A549 (cell line): ENCODE data around the gene ZNF280C. TPM values are rescaled to one million over a fixed set of nuclear protein-coding genes. Genes with fewer than 3 reads are reported as not detected.

Source experiments
- ATAC-seq, 2 experiments: fragments of 200-7000 bp in 1 of 2; fragments of >200 bp in 1 of 2; cut with Nextera tagmentation in 1 of 2; cut with Tn5 transposase in 1 of 2; 3 replicates each; pipeline versions ENCODE4 v1.8.0 to v1.9.1; 2018 to 2020; ENCODE audit warnings: mild to moderate bottlenecking in 1 of 2, moderate library complexity in 1 of 2
- CTCF ChIA-PET: fragments of 300-600 bp; sonication (Branson Sonifier 250); formaldehyde crosslinking; extraction: SDS; loops from one replicate; lab custom pipeline; 2021; ENCODE audit warnings: antibody characterized with exemption, inconsistent platforms; lab: Yijun Ruan, JAX
- POLR2A ChIA-PET: fragments of 350-600 bp; formaldehyde crosslinking; extraction: SDS; loops from one replicate; lab custom pipeline; 2021; ENCODE audit warnings: antibody characterized with exemption, inconsistent platforms; lab: Yijun Ruan, JAX
- DNase-seq, 2 experiments: peaks; one replicate each; pipeline versions ENCODE4 v3.0.0 to v3.0.0-alpha.2; 2011 to 2016; ENCODE audit warnings: low read depth in 1 of 2, low spot score in 1 of 2
- FAIRE-seq: peaks from 2 replicates; lab custom pipeline; 2011; peaks lifted over from hg19 to GRCh38; lab: Jason Lieb, UNC
- H3K27ac ChIP-seq, 2 experiments: fragments of >200 bp; sonication (Bioruptor Twin); formaldehyde crosslinking; 3 replicates each; pipeline ENCODE4 v1.5.1; 2016 to 2017
- H3K4me1 ChIP-seq: fragments of >200 bp; sonication (Bioruptor Twin); formaldehyde crosslinking; 3 replicates; pipeline ENCODE4 v1.6.1; 2016
- H3K4me2 ChIP-seq: fragments of >200 bp; sonication (Bioruptor Twin); formaldehyde crosslinking; 3 replicates; pipeline ENCODE4 v1.6.1; 2016
- H3K4me3 ChIP-seq: fragments of >200 bp; sonication (Bioruptor Twin); formaldehyde crosslinking; 3 replicates; pipeline ENCODE4 v1.5.1; 2016
- H3K9me3 ChIP-seq: fragments of >200 bp; sonication (Bioruptor Twin); formaldehyde crosslinking; 3 replicates; pipeline ENCODE4 v1.6.1; 2016
- BHLHE40 ChIP-seq: IDR thresholded peaks from 2 replicates; pipeline ENCODE4 v1.6.1; 2012; ENCODE audit warnings: low read depth, low read length, inconsistent platforms
- CHD2 ChIP-seq: fragments of 150-350 bp; IDR thresholded peaks from 2 replicates; pipeline ENCODE4 v1.6.1; 2014; ENCODE audit warnings: low read length; ENCODE audit not compliant: partially characterized antibody
- CHD4 ChIP-seq: fragments of 200-600 bp; sonication (generic); IDR thresholded peaks from 2 replicates; pipeline ENCODE4 v1.6.1; 2016; ENCODE audit warnings: antibody characterized with exemption, mild to moderate bottlenecking, borderline replicate concordance
- EP300 ChIP-seq, 2 experiments: fragments of >200 bp; sonication (Bioruptor Twin); formaldehyde crosslinking; IDR thresholded peaks; 2 replicates in 1 of 2; 3 replicates in 1 of 2; pipeline ENCODE4 v1.6.1; 2016 to 2017
- FOSB ChIP-seq: fragments of 250-450 bp; sonication (Bioruptor Pico); IDR thresholded peaks from 2 replicates; pipeline ENCODE4 v1.5.0; 2020; ENCODE audit warnings: mild to moderate bottlenecking, moderate library complexity
- HEYL ChIP-seq: fragments of 250-450 bp; sonication (Bioruptor Pico); IDR thresholded peaks from 2 replicates; pipeline ENCODE4 v1.8.0; 2021; ENCODE audit warnings: mild to moderate bottlenecking, moderate library complexity
- HOXB5 ChIP-seq: fragments of 250-450 bp; sonication (Bioruptor Pico); IDR thresholded peaks from 2 replicates; pipeline ENCODE4 v1.5.0; 2020; ENCODE audit warnings: mild to moderate bottlenecking, moderate library complexity
- JUN ChIP-seq, 2 experiments: fragments of >200 bp; sonication (Bioruptor Twin); formaldehyde crosslinking; IDR thresholded peaks; 2 replicates in 1 of 2; 3 replicates in 1 of 2; pipeline ENCODE4 v1.6.1; 2016 to 2017
- JUNB ChIP-seq: fragments of >200 bp; sonication (Bioruptor Twin); formaldehyde crosslinking; IDR thresholded peaks from 2 replicates; pipeline ENCODE4 v1.6.1; 2016
- MAZ ChIP-seq: fragments of 150-350 bp; IDR thresholded peaks from 2 replicates; pipeline ENCODE4 v1.6.1; 2014; ENCODE audit warnings: antibody characterized with exemption, low read depth, low read length, borderline replicate concordance
- MYC ChIP-seq: IDR thresholded peaks from 2 replicates; pipeline ENCODE4 v1.6.1; 2012; ENCODE audit warnings: mild to moderate bottlenecking, inconsistent platforms, low read length, improper control_type of control experiment, borderline replicate concordance
- NFE2L2 ChIP-seq: fragments of 150-350 bp; conservative IDR thresholded peaks from 2 replicates; pipeline ENCODE4 v1.6.1; 2014; ENCODE audit warnings: low read length
- NPAS2 ChIP-seq: fragments of 250-450 bp; sonication (Bioruptor Pico); IDR thresholded peaks from 2 replicates; pipeline ENCODE4 v1.8.0; 2022; ENCODE audit warnings: mild to moderate bottlenecking, moderate library complexity, borderline replicate concordance
- RFX5 ChIP-seq: fragments of 450-650 bp; IDR thresholded peaks from 2 replicates; pipeline ENCODE4 v1.7.1; 2014; ENCODE audit warnings: antibody characterized with exemption, mild to moderate bottlenecking, moderate library complexity
- TP53 ChIP-seq: fragments of 250-450 bp; sonication (Bioruptor Pico); IDR thresholded peaks from 2 replicates; pipeline ENCODE4 v1.5.0; 2021; ENCODE audit warnings: mild to moderate bottlenecking, moderate library complexity
- WGBS: methylation state at CpG from one replicate; pipeline ENCODE4 v1.1.6; 2017; ENCODE audit errors: missing lambda C conversion rate; 5-methylcytosine and 5-hydroxymethylcytosine counted together
- polyA plus RNA-seq, 4 experiments: library from polyadenylated mRNA; depleted of rRNA in 3 of 4; stranded (reverse); fragments of >200 nt; fragmentation: RNase III in 1 of 4; extraction: RNeasy Plus Mini Kit Qiagen cat#74134 plus additional on column Dnase treatment in 1 of 4; gene quantifications; 2 replicates in 3 of 4; 3 replicates in 1 of 4; pipeline ENCODE4 v1.2.3, GENCODE V29; 2011 to 2017
- TF ChIP-seq, protein P1 (sequence below): fragments of 150-350 bp; IDR thresholded peaks from 2 replicates; pipeline ENCODE4 v1.6.1; 2014; ENCODE audit warnings: low read depth, mild to moderate bottlenecking, low read length
- TF ChIP-seq, protein P2 (sequence below): IDR thresholded peaks from 2 replicates; pipeline ENCODE4 v1.6.1; 2012
- TF ChIP-seq, protein P3 (sequence below): fragments of >200 bp; sonication (Bioruptor Twin); formaldehyde crosslinking; IDR thresholded peaks from 2 replicates; pipeline ENCODE4 v1.6.1; 2016
- TF ChIP-seq, protein P4 (sequence below): IDR thresholded peaks from 2 replicates; pipeline ENCODE4 v1.6.1; 2012
- TF ChIP-seq, protein P5 (sequence below): fragments of 200-600 bp; sonication (generic); IDR thresholded peaks from 2 replicates; pipeline ENCODE4 v1.6.1; 2016; ENCODE audit warnings: antibody characterized with exemption, mild to moderate bottlenecking, moderate library complexity
- TF ChIP-seq, protein P6 (sequence below): fragments of >200 bp; sonication (Bioruptor Twin); formaldehyde crosslinking; IDR thresholded peaks from 3 replicates; pipeline ENCODE4 v1.5.1; 2016
- TF ChIP-seq, protein P7 (sequence below): fragments of 250-450 bp; sonication (Bioruptor Pico); IDR thresholded peaks from 2 replicates; pipeline ENCODE4 v1.5.0; 2020; ENCODE audit warnings: low read depth, mild to moderate bottlenecking, moderate library complexity

The ZNF280C gene
- polyA plus RNA-seq, 2 of the 4 experiments (the other 2 are of a cell fraction): 3.9 to 18.8 TPM

DNA sequence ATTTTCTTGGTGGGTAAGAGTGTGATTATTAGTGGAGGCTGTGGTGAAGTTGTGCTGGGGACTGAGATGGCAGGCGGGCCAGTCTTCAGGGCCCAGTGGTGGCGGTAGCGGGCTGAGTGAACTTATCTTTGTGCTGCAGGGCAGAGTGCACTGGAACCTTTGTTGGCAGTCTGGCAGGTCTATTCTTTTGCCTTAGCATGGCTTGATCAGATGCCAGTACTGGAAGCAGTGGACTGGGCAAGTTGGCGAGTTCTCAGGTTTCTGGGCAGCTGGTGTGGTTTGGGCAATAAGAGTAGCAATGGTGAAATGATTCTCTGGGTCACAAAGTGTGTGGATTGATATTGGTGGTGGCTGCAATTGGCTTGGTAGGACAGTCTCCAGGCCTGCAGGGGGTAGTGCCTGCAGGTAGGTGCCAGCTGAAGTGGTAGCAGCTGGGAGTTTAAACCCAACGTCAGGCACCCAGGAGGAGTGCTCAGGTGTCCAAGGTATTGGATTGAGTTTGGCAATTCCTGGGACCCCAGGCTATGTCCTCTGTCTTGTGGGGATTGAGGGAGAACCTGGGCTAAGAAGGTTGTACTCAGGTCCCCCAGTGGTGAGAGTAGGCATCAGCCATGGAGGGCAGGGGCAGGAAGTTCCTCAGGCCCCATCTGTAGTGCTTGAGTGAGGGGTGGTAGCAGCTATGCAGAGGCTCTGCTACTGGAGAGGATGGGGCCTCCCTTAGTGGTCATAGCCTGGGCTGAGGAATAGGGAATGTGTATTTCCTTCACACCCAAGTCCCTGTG is 36.1 kb upstream of the ZNF280C start:
- Histone ChIP-seq H3K4me3 (no peak overlapping the region), H3K27ac (no peak overlapping the region), H3K4me2 (no peak overlapping the region), H3K4me1 (no peaks in the 10 kb centered on the region), H3K9me3 (no peaks in the 10 kb centered on the region)
- DNase-seq (no peak), FAIRE-seq (no peak), ATAC-seq (peak in 1 of 2 experiments; percentile 67; a peak in 3 of 6 replicates)
- ChIA-PET POLR2A (no interaction called here), CTCF (no interaction called here)
- no peak for TF ChIP-seq CHD2
- no peak for TF ChIP-seq HEYL
- TF ChIP-seq, protein P1, sequence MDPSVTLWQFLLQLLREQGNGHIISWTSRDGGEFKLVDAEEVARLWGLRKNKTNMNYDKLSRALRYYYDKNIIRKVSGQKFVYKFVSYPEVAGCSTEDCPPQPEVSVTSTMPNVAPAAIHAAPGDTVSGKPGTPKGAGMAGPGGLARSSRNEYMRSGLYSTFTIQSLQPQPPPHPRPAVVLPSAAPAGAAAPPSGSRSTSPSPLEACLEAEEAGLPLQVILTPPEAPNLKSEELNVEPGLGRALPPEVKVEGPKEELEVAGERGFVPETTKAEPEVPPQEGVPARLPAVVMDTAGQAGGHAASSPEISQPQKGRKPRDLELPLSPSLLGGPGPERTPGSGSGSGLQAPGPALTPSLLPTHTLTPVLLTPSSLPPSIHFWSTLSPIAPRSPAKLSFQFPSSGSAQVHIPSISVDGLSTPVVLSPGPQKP: no peak
- TF ChIP-seq BHLHE40: no peak
- no peak for TF ChIP-seq MYC
- TF ChIP-seq NFE2L2: no peak
- no peak for TF ChIP-seq EP300 (IDR thresholded peaks at IDR 0.05)
- TF ChIP-seq HOXB5 (CRISPR knock-in tag): no peak
- no peak for TF ChIP-seq FOSB (CRISPR knock-in tag)
- TF ChIP-seq RFX5: no peak
- no peak for TF ChIP-seq JUNB
- TF ChIP-seq CHD4: no peak
- TF ChIP-seq, protein P2, sequence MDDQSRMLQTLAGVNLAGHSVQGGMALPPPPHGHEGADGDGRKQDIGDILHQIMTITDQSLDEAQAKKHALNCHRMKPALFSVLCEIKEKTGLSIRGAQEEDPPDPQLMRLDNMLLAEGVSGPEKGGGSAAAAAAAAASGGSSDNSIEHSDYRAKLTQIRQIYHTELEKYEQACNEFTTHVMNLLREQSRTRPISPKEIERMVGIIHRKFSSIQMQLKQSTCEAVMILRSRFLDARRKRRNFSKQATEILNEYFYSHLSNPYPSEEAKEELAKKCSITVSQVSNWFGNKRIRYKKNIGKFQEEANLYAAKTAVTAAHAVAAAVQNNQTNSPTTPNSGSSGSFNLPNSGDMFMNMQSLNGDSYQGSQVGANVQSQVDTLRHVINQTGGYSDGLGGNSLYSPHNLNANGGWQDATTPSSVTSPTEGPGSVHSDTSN: no peak
- TF ChIP-seq, protein P3, sequence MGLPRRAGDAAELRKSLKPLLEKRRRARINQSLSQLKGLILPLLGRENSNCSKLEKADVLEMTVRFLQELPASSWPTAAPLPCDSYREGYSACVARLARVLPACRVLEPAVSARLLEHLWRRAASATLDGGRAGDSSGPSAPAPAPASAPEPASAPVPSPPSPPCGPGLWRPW: no peak
- WGBS: 76% methylated on average over 5 of the region's 5 CpGs

DNA sequence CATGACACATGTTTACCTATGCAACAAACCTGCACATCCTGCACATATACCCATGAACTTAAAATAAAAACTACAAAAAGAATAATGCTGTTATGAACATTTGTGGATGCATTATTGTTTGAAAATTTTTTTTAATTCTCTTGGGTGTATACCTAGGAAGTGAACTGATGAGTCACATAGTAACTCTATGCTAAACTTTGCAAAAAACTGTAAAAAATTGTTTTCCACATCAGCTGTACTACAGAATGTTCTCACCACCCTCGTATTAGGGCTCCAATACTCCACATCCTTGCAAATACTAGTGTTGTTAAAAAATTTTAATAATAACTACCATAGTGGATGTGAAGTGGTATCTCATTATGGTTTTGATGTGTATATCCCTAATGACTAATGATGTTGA is 33.3 kb upstream of the ZNF280C start:
- Histone ChIP-seq H3K4me3 (no peak overlapping the region), H3K4me2 (no peak overlapping the region), H3K9me3 (no peaks in the 10 kb centered on the region), H3K4me1 (no peaks in the 10 kb centered on the region), H3K27ac (no peak overlapping the region)
- WGBS: 9% methylated on average over 1 of the region's 1 CpG
- ATAC-seq (no peak), FAIRE-seq (no peak), DNase-seq (no peak)
- ChIA-PET POLR2A (no interaction called here), CTCF (no interaction called here)
- TF ChIP-seq, protein P4, sequence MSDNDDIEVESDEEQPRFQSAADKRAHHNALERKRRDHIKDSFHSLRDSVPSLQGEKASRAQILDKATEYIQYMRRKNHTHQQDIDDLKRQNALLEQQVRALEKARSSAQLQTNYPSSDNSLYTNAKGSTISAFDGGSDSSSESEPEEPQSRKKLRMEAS: no peak
- TF ChIP-seq, protein P5, sequence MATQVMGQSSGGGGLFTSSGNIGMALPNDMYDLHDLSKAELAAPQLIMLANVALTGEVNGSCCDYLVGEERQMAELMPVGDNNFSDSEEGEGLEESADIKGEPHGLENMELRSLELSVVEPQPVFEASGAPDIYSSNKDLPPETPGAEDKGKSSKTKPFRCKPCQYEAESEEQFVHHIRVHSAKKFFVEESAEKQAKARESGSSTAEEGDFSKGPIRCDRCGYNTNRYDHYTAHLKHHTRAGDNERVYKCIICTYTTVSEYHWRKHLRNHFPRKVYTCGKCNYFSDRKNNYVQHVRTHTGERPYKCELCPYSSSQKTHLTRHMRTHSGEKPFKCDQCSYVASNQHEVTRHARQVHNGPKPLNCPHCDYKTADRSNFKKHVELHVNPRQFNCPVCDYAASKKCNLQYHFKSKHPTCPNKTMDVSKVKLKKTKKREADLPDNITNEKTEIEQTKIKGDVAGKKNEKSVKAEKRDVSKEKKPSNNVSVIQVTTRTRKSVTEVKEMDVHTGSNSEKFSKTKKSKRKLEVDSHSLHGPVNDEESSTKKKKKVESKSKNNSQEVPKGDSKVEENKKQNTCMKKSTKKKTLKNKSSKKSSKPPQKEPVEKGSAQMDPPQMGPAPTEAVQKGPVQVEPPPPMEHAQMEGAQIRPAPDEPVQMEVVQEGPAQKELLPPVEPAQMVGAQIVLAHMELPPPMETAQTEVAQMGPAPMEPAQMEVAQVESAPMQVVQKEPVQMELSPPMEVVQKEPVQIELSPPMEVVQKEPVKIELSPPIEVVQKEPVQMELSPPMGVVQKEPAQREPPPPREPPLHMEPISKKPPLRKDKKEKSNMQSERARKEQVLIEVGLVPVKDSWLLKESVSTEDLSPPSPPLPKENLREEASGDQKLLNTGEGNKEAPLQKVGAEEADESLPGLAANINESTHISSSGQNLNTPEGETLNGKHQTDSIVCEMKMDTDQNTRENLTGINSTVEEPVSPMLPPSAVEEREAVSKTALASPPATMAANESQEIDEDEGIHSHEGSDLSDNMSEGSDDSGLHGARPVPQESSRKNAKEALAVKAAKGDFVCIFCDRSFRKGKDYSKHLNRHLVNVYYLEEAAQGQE: no peak
- TF ChIP-seq, protein P1: no peak
- TF ChIP-seq EP300 (IDR thresholded peaks at IDR 0.05): no peak
- TF ChIP-seq, protein P6, sequence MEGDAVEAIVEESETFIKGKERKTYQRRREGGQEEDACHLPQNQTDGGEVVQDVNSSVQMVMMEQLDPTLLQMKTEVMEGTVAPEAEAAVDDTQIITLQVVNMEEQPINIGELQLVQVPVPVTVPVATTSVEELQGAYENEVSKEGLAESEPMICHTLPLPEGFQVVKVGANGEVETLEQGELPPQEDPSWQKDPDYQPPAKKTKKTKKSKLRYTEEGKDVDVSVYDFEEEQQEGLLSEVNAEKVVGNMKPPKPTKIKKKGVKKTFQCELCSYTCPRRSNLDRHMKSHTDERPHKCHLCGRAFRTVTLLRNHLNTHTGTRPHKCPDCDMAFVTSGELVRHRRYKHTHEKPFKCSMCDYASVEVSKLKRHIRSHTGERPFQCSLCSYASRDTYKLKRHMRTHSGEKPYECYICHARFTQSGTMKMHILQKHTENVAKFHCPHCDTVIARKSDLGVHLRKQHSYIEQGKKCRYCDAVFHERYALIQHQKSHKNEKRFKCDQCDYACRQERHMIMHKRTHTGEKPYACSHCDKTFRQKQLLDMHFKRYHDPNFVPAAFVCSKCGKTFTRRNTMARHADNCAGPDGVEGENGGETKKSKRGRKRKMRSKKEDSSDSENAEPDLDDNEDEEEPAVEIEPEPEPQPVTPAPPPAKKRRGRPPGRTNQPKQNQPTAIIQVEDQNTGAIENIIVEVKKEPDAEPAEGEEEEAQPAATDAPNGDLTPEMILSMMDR: no peak
- no peak for TF ChIP-seq HEYL
- TF ChIP-seq, protein P2: no peak
- no peak for TF ChIP-seq MAZ
- no peak for TF ChIP-seq JUN (IDR thresholded peaks at IDR 0.05)
- TF ChIP-seq CHD4: no peak
- TF ChIP-seq, protein P7, sequence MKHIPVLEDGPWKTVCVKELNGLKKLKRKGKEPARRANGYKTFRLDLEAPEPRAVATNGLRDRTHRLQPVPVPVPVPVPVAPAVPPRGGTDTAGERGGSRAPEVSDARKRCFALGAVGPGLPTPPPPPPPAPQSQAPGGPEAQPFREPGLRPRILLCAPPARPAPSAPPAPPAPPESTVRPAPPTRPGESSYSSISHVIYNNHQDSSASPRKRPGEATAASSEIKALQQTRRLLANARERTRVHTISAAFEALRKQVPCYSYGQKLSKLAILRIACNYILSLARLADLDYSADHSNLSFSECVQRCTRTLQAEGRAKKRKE (CRISPR knock-in tag): no peak
- no peak for TF ChIP-seq NPAS2 (CRISPR knock-in tag)
- no peak for TF ChIP-seq RFX5
- TF ChIP-seq TP53 (CRISPR knock-in tag): no peak
